ENCODE measurements around the gene NBEAL2.

The NBEAL2 gene

DNA sequence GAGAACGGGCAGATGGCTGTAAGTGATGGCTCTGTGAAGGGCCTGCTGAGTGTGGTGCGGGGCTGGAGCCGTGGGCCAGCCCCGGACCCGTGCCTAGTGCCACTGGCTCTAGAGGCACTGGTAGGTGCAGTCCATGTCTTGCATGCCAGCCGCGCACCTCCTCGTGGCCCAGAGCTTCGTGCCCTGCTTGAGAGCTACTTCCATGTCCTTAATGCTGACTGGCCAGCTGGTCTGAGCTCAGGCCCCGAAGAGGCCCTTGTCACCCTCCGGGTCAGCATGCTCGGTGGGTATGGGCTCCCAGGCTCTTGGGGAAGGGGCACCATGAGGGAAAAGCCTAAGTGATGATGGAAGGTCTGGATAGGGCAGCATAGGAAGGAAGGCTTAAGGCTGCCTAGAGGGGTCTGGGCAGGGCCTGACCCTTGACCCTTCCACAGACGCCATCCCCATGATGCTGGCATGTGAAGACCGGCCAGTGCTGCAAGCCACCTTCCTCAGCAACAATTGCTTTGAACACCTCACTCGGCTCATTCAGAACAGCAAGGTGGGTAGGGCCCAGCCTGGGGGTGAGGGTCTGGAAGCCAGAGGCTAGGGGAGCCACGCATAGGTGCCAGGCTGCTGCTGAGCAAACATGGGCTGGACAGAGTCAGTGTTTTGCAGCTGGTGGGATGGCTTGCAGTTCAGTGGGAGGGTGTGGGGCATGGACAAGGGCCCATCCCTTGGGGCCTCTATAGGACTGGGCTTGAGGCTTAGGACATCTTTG, 12.1 kb downstream of the NBEAL2 start:
- H3K4me3 ChIP-seq (ENCODE audit: low read depth, low read length) = no peak overlapping the region
- TF ChIP-seq, protein P1, sequence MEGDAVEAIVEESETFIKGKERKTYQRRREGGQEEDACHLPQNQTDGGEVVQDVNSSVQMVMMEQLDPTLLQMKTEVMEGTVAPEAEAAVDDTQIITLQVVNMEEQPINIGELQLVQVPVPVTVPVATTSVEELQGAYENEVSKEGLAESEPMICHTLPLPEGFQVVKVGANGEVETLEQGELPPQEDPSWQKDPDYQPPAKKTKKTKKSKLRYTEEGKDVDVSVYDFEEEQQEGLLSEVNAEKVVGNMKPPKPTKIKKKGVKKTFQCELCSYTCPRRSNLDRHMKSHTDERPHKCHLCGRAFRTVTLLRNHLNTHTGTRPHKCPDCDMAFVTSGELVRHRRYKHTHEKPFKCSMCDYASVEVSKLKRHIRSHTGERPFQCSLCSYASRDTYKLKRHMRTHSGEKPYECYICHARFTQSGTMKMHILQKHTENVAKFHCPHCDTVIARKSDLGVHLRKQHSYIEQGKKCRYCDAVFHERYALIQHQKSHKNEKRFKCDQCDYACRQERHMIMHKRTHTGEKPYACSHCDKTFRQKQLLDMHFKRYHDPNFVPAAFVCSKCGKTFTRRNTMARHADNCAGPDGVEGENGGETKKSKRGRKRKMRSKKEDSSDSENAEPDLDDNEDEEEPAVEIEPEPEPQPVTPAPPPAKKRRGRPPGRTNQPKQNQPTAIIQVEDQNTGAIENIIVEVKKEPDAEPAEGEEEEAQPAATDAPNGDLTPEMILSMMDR (IDR thresholded peaks at IDR 0.05; ENCODE audit: control insufficient read depth, extremely low read depth, insufficient read depth) = no peak
- no peak for DNase-seq (ENCODE audit: low read depth)

DNA sequence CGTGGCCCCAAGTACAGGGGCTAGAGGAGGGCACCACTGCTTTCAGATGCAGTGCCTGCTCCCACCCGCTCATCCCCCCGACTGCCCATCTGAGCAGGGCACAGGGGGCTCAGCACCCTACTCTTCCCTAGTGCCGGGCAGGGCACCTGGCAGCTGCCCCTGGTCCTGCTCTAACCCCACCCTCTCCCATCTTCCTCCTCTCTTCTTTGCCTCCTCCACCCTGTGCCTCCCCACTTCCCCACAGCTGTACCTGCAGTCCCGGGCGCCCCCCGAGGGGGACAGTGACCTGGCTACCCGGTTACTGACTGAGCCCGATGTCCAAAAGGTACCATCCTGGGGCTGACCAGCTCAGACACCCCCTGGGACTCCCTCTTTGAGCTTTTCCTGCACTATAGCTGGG, 12.8 kb downstream of the NBEAL2 start:
- H3K4me3 ChIP-seq (ENCODE audit: low read depth, low read length) = no peak overlapping the region
- TF ChIP-seq, protein P1 (IDR thresholded peaks at IDR 0.05; ENCODE audit: control insufficient read depth, extremely low read depth, insufficient read depth) = no peak
- DNase-seq (ENCODE audit: low read depth) = no peak

DNA sequence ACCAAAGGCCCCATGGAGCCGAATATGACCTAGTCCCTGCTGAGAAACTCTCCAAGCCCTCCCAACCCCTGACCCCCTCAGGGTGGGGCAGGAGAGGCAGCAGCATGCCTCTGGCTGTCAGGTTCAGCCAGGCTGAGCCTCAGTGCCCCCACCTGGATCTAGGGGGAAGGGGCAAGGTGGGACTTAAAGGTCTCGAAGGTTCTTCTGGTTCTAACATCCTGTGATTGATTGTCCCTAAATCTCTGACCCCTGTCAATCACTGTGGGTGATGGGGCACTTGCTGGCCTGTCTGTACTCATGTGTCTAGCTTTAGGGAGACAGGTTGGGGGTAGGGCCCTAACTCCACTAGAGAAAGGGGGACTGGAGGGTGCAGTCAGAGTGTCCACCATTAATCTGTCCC, 13.8 kb downstream of the NBEAL2 start:
- no peak for DNase-seq (ENCODE audit: low read depth)
- no peak overlapping the region for H3K4me3 ChIP-seq (ENCODE audit: low read depth, low read length)
- TF ChIP-seq, protein P1 (IDR thresholded peaks at IDR 0.05; ENCODE audit: control insufficient read depth, extremely low read depth, insufficient read depth) = no peak

DNA sequence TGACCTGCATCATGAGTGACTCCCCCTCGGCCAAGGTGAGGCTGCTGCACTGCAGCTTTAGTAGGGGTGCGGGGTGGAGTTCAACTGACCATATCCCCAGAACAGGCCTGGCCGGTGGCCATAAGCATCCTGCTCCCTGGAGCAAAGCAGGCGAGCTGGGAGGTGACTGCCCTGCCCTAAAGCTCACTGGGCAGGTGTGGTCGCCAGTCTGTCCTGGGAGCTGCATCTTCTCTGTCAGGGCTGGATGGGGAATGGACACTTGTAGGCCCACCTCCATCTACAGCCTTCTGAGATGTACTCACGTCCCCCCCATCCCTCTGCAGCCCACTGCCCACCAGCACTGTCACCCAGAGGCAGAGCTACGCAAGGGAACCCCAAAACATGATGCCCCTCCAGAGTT, 14.5 kb downstream of the NBEAL2 start:
- no peak for DNase-seq (ENCODE audit: low read depth)
- no peak overlapping the region for H3K4me3 ChIP-seq (ENCODE audit: low read depth, low read length)
- TF ChIP-seq, protein P1 (IDR thresholded peaks at IDR 0.05; ENCODE audit: control insufficient read depth, extremely low read depth, insufficient read depth) = no peak

DNA sequence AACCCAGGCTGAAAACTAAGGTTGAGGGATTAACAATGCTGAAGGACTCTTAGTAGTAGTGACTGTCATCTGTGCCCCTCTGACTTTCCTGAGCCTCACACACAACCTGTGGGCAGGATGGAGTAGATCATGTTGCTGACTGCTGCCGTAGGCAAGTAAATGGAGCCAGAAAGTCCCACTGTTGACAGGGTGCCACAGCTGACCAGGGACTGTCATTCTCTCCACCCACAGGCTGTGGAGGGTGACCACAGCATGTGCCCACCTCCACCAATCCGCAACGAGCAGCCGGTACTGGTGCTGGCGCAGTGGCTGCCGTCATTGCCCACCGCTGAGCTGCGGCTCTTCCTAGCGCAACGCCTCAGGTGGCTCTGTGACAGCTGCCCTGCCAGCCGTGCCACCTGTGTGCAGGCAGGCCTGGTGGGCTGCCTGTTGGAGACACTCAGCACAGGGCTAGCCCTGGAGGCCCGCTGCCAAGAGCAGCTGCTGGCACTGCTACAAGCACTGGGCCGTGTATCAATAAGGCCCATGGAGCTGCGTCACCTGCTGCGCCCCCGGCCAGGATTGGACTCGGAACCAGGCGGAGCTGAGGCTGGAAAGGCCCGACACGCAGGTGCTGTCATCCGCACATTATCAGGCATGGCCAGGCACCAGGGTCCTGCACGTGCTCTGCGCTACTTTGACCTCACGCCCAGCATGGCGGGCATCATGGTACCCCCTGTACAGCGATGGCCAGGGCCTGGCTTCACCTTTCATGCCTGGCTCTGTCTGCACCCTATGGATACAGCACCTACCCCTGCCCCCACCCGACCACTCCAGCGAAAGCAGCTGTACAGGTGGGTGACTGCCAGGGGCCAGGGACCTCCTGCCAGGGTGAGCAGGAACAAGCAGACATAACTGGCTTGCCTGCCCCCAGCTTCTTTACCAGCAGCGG, 15.6 kb downstream of the NBEAL2 start:
- no peak overlapping the region for H3K4me3 ChIP-seq (ENCODE audit: low read depth, low read length)
- no peak for DNase-seq (ENCODE audit: low read depth)
- TF ChIP-seq, protein P1 (IDR thresholded peaks at IDR 0.05; ENCODE audit: control insufficient read depth, extremely low read depth, insufficient read depth) = no peak

DNA sequence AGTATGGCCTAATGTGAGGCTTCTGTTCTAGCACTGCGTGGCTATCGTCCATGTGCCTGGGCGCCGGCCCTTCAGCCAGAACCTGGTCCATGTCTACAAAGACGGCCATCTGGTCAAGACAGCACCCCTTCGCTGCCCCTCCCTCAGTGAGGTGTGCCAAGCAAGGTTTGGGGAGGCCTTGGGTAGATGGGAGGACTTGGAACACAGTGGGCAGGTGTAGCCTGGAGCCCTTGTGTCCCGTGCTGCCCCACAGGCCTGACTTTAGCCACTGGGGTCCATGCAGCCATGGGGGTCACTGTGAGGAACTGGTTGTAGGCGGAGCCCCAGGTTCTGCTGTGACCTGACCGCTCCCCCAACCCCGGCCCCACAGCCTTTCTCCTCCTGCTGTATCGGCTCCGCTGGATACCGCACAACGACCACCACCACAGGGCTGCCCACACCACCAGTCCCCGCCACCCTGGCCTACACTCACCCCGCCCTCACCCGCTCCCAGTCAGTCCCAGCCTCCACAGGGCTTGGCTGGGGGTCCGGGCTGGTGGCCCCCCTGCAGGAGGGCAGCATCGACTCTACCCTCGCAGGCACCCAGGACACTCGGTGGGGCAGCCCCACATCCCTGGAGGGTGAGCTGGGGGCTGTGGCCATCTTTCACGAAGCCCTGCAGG, 16.6 kb downstream of the NBEAL2 start:
- DNase-seq (ENCODE audit: low read depth) = no peak
- TF ChIP-seq, protein P1 (IDR thresholded peaks at IDR 0.05; ENCODE audit: control insufficient read depth, extremely low read depth, insufficient read depth) = no peak

More for the DNA sequence above, 16.6 kb downstream of the NBEAL2 start:
- no peak overlapping the region for H3K4me3 ChIP-seq (ENCODE audit: low read depth, low read length)

Data from LNCaP clone FGC (cell line).